Subcutaneous abdominal adipose tissue (tissue), 5 donors: Measurements from ENCODE around the gene PLD4.
A peak's percentile ranks its signal among the peaks of the same experiment; 100 is the strongest.
"Not testable (repeated sequence)": the region's sequence is repeated elsewhere in the genome, so short reads cannot be mapped to it uniquely, and the experiment has no call there.

Experiments used
- H3K27ac ChIP-seq: one replicate; pipeline ENCODE4 v1.7.0; 2013; ENCODE audit warnings: low read depth, mild to moderate bottlenecking, inconsistent platforms, low read length, moderate library complexity
- H3K27me3 ChIP-seq, 5 donors: one replicate each; pipeline ENCODE4 v1.7.0; 2013; ENCODE audit warnings: low read length in 5 of 5, inconsistent platforms in 1 of 5; ENCODE audit not compliant: control insufficient read depth in 5 of 5, insufficient read depth in 4 of 5
- H3K36me3 ChIP-seq, 5 donors: one replicate each; pipeline ENCODE4 v1.7.0; 2013; ENCODE audit warnings: low read length in 5 of 5; ENCODE audit not compliant: control insufficient read depth in 5 of 5, insufficient read depth in 5 of 5
- H3K4me1 ChIP-seq, 5 donors: one replicate each; pipeline ENCODE4 v1.7.0; 2013; ENCODE audit warnings: low read length in 5 of 5, mild to moderate bottlenecking in 3 of 5, moderate library complexity in 1 of 5; ENCODE audit not compliant: control insufficient read depth in 5 of 5, insufficient read depth in 5 of 5
- H3K4me3 ChIP-seq, 5 donors: one replicate each; pipeline ENCODE4 v1.7.0; 2013; ENCODE audit warnings: low read length in 5 of 5, low read depth in 1 of 5
- H3K9ac ChIP-seq, 5 donors: one replicate each; pipeline ENCODE4 v1.7.0; 2013; ENCODE audit warnings: low read length in 5 of 5, mild to moderate bottlenecking in 4 of 5, moderate library complexity in 3 of 5
- H3K9me3 ChIP-seq, 5 donors: one replicate each; pipeline ENCODE4 v1.7.0; 2013; ENCODE audit warnings: low read length in 5 of 5; ENCODE audit not compliant: control insufficient read depth in 5 of 5
- donor health status: healthy.
- donor health status: healthy.
- donor health status: healthy.
- donor health status: healthy.
- donor health status: healthy.

Gene PLD4

GRCh38 chr14:104919152-104919992, 5.3 kb upstream of the PLD4 start:
- H3K9me3 ChIP-seq, H3K27ac ChIP-seq, H3K27me3 ChIP-seq, H3K9ac ChIP-seq, H3K4me1 ChIP-seq, H3K36me3 ChIP-seq, H3K4me3 ChIP-seq: not testable (repeated sequence)

GRCh38 chr14:104919993-104920315, 4.7 kb upstream of the PLD4 start:
- Histone ChIP-seq H3K4me3 (no peak overlapping the region), H3K9ac (no peak overlapping the region), H3K27me3 (no peaks in the 10 kb centered on the region), H3K4me1 (peaks cover 0 to 3% (median 2%) of the 10 kb centered on the region in 5 donors), H3K9me3 (peaks cover 0 to 10% (median 8%) of the 10 kb centered on the region in 5 donors), H3K27ac (no peak overlapping the region), H3K36me3 (no peaks in the 10 kb centered on the region)

- H3K36me3 ChIP-seq = no peaks in the 10 kb centered on the region
- H3K4me3 ChIP-seq = no peak overlapping the region
- no peak overlapping the region for H3K27ac ChIP-seq
- H3K9ac ChIP-seq = no peak overlapping the region
- H3K4me1 ChIP-seq = peaks cover 0 to 28% (median 19%) of the 10 kb centered on the region in 5 donors
- peaks cover 0 to 10% (median 8%) of the 10 kb centered on the region in 5 donors for H3K9me3 ChIP-seq
- peaks cover 11 to 18% (median 11%) of the 10 kb centered on the region in 5 donors for H3K27me3 ChIP-seq
Measured at GRCh38 chr14:104923640-104924420, 849 bp upstream of the PLD4 start.

- Histone ChIP-seq H3K27me3 (peaks cover 11 to 28% (median 11%) of the 10 kb centered on the region in 5 donors), H3K9ac (no peak overlapping the region), H3K4me1 (peaks cover 0 to 28% (median 19%) of the 10 kb centered on the region in 5 donors), H3K36me3 (no peaks in the 10 kb centered on the region), H3K4me3 (peak overlapping the region in 1 of 5 donors; percentile 37), H3K27ac (no peak overlapping the region), H3K9me3 (peaks cover 0 to 10% (median 8%) of the 10 kb centered on the region in 5 donors)
Measured at GRCh38 chr14:104925214-104925854, 655 bp downstream of the PLD4 start.

- no peak overlapping the region for H3K4me3 ChIP-seq
- no peak overlapping the region for H3K9ac ChIP-seq
- H3K9me3 ChIP-seq = peaks cover 0 to 10% (median 8%) of the 10 kb centered on the region in 5 donors
- H3K36me3 ChIP-seq = no peaks in the 10 kb centered on the region
- H3K4me1 ChIP-seq = peaks cover 0 to 28% (median 19%) of the 10 kb centered on the region in 5 donors
- no peak overlapping the region for H3K27ac ChIP-seq
- H3K27me3 ChIP-seq = peaks cover 11 to 28% (median 11%) of the 10 kb centered on the region in 5 donors
Measured at GRCh38 chr14:104925855-104926609, 1.4 kb downstream of the PLD4 start.

GRCh38 chr14:104926619-104927431, 2.1 kb downstream of the PLD4 start:
- peaks cover 0 to 30% (median 19%) of the 10 kb centered on the region in 5 donors for H3K4me1 ChIP-seq
- H3K27me3 ChIP-seq = peaks cover 11 to 28% (median 11%) of the 10 kb centered on the region in 5 donors
- H3K4me3 ChIP-seq = no peak overlapping the region
- peaks cover 0 to 10% (median 8%) of the 10 kb centered on the region in 5 donors for H3K9me3 ChIP-seq
- H3K9ac ChIP-seq = no peak overlapping the region
- H3K36me3 ChIP-seq = no peaks in the 10 kb centered on the region
- H3K27ac ChIP-seq = no peak overlapping the region

GRCh38 chr14:104927432-104927816, 2.7 kb downstream of the PLD4 start:
- Histone ChIP-seq H3K27me3 (peaks cover 11 to 29% (median 11%) of the 10 kb centered on the region in 5 donors), H3K9me3 (peaks cover 0 to 10% (median 8%) of the 10 kb centered on the region in 5 donors)

GRCh38 chr14:104927901-104928300, 3.2 kb downstream of the PLD4 start:
- Histone ChIP-seq H3K36me3 (no peaks in the 10 kb centered on the region), H3K9me3 (peaks cover 0 to 10% (median 8%) of the 10 kb centered on the region in 5 donors), H3K27me3 (peaks cover 11 to 32% (median 11%) of the 10 kb centered on the region in 5 donors), H3K27ac (no peak overlapping the region), H3K4me1 (peaks cover 0 to 41% (median 28%) of the 10 kb centered on the region in 5 donors), H3K4me3 (no peak overlapping the region), H3K9ac (no peak overlapping the region)

More at GRCh38 chr14:104927432-104927816, 2.7 kb downstream of the PLD4 start:
- H3K9ac ChIP-seq = no peak overlapping the region
- H3K4me3 ChIP-seq = no peak overlapping the region
- peaks cover 0 to 36% (median 23%) of the 10 kb centered on the region in 5 donors for H3K4me1 ChIP-seq
- no peaks in the 10 kb centered on the region for H3K36me3 ChIP-seq
- H3K27ac ChIP-seq = no peak overlapping the region
